PC-9 (cell line): Measurements from ENCODE around the gene ZDHHC7. TPM values are rescaled to one million over a fixed set of nuclear protein-coding genes. Genes with fewer than 3 reads are reported as not detected.

ENCODE experiments used
- BruUV-seq: library from RNA; stranded (reverse); fragments of 400-500 nt; replicated peaks from 2 replicates; lab custom pipeline; 2021; lab: Mats Ljungman, UMichigan
- CTCF ChIA-PET: fragments of 300-600 bp; sonication (Branson Sonifier 250); formaldehyde crosslinking; loops from one replicate; lab custom pipeline; 2022; ENCODE audit warnings: antibody characterized with exemption; lab: Charles Lee
- POLR2A ChIA-PET: fragments of 300-600 bp; sonication (Branson Sonifier 250); formaldehyde crosslinking; loops from one replicate; lab custom pipeline; 2022; ENCODE audit warnings: antibody characterized with exemption; ENCODE audit not compliant: unreplicated experiment; lab: Charles Lee
- DNase-seq, 2 experiments: peaks; one replicate each; pipeline versions ENCODE4 v3.0.0 to v3.0.0-alpha.2; 2015 to 2022; ENCODE audit warnings: mixed read lengths in 1 of 2
- H2AFZ ChIP-seq: fragments of 200-600 bp; sonication (generic); 2 replicates; pipeline ENCODE4 v1.8.1; 2017; ENCODE audit warnings: antibody characterized with exemption
- H3F3A ChIP-seq: fragments of 200-600 bp; sonication (generic); 2 replicates; pipeline ENCODE4 v1.8.1; 2017; ENCODE audit warnings: antibody characterized with exemption, mild to moderate bottlenecking, low read depth; ENCODE audit not compliant: insufficient read depth
- H3K27ac ChIP-seq: fragments of 200-600 bp; sonication (generic); 2 replicates; pipeline ENCODE4 v1.6.1; 2016; ENCODE audit warnings: mixed run types
- H3K27me3 ChIP-seq: fragments of 200-600 bp; sonication (generic); 2 replicates; pipeline ENCODE4 v1.6.1; 2016; ENCODE audit warnings: low read depth, mixed run types; ENCODE audit not compliant: insufficient read depth
- H3K36me3 ChIP-seq: fragments of 200-600 bp; sonication (generic); 2 replicates; pipeline ENCODE4 v1.6.1; 2016; ENCODE audit warnings: low read depth, mixed run types
- H3K4me1 ChIP-seq: fragments of 200-600 bp; sonication (generic); replicated peaks from 2 replicates; pipeline ENCODE4 v1.6.1; 2016; ENCODE audit warnings: mixed run types; ENCODE audit not compliant: insufficient read depth
- H3K4me2 ChIP-seq: fragments of 200-600 bp; sonication (generic); 2 replicates; pipeline ENCODE4 v1.6.1; 2017; ENCODE audit warnings: mixed run types
- H3K4me3 ChIP-seq: fragments of 200-600 bp; sonication (generic); 2 replicates; pipeline ENCODE4 v1.6.1; 2016; ENCODE audit warnings: mixed run types
- H3K79me2 ChIP-seq: fragments of 200-600 bp; sonication (generic); 2 replicates; pipeline ENCODE4 v1.6.1; 2017; ENCODE audit warnings: low read depth, mixed run types
- H3K9me2 ChIP-seq: fragments of 200-600 bp; sonication (generic); 2 replicates; pipeline ENCODE4 v1.8.1; 2017; ENCODE audit warnings: mild to moderate bottlenecking; ENCODE audit not compliant: insufficient read depth
- H3K9me3 ChIP-seq: fragments of 200-600 bp; sonication (generic); 2 replicates; pipeline ENCODE4 v1.8.1; 2016; ENCODE audit warnings: low read depth; ENCODE audit not compliant: insufficient read depth
- H4K20me1 ChIP-seq: fragments of 200-600 bp; sonication (generic); 2 replicates; pipeline ENCODE4 v1.8.1; 2017; ENCODE audit not compliant: insufficient read depth
- EZH2 ChIP-seq: fragments of 200-600 bp; sonication (generic); IDR thresholded peaks from 2 replicates; pipeline ENCODE4 v1.8.0; 2017; ENCODE audit warnings: antibody characterized with exemption, low read depth
- intact Hi-C: fragments of 100-400 bp; cut with micrococcal nuclease; formaldehyde crosslinking; loops from one replicate; pipeline ENCODE4 v1.10.0; 2022; ENCODE audit not compliant: unreplicated experiment
- total RNA-seq: library from RNA; stranded (reverse); gene quantifications from 2 replicates; pipeline ENCODE4 v1.2.3, GENCODE V29; 2021
- TF ChIP-seq, protein P1 (sequence below): fragments of 200-600 bp; sonication (generic); conservative IDR thresholded peaks from 2 replicates; pipeline ENCODE4 v1.6.1; 2017; ENCODE audit warnings: mixed run types, antibody characterized with exemption, mild to moderate bottlenecking, moderate library complexity

Gene ZDHHC7
- total RNA-seq, 1 experiment from 2014 or later, result 79.3 TPM

GRCh38 chr16:84996365-84996764 is 15.0 kb downstream of the ZDHHC7 start:
- no peak for DNase-seq
- Histone ChIP-seq H3K27me3 (no peaks in the 10 kb centered on the region), H3K4me3 (no peak overlapping the region), H3F3A (peaks cover 69% of the 10 kb centered on the region), H2AFZ (no peak overlapping the region), H4K20me1 (no peaks in the 10 kb centered on the region), H3K27ac (peak overlapping the region; percentile 94), H3K79me2 (peaks cover 88% of the 10 kb centered on the region), H3K36me3 (peaks cover 23% of the 10 kb centered on the region), H3K9me3 (no peaks in the 10 kb centered on the region), H3K4me1 (peaks cover 80% of the 10 kb centered on the region), H3K4me2 (peak overlapping the region; percentile 68), H3K9me2 (no peaks in the 10 kb centered on the region)
- no TSS peak for BruUV-seq
- CTCF ChIA-PET, result interaction anchor here (0.6 kb wide), 1 partner anchor 31 kb away, joined by 3 read pairs; no protein-coding TSS in a partner anchor
- POLR2A ChIA-PET, result no interaction called here
- intact Hi-C loops, result loop anchor here (5.0 kb wide), 1 partner anchor 494 kb away; the partner anchor contains the start of gene MEAK7
- TF ChIP-seq, protein P1, sequence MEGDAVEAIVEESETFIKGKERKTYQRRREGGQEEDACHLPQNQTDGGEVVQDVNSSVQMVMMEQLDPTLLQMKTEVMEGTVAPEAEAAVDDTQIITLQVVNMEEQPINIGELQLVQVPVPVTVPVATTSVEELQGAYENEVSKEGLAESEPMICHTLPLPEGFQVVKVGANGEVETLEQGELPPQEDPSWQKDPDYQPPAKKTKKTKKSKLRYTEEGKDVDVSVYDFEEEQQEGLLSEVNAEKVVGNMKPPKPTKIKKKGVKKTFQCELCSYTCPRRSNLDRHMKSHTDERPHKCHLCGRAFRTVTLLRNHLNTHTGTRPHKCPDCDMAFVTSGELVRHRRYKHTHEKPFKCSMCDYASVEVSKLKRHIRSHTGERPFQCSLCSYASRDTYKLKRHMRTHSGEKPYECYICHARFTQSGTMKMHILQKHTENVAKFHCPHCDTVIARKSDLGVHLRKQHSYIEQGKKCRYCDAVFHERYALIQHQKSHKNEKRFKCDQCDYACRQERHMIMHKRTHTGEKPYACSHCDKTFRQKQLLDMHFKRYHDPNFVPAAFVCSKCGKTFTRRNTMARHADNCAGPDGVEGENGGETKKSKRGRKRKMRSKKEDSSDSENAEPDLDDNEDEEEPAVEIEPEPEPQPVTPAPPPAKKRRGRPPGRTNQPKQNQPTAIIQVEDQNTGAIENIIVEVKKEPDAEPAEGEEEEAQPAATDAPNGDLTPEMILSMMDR, result no peak
- TF ChIP-seq EZH2, result no peak

GRCh38 chr16:84995663-84996062 is 15.7 kb downstream of the ZDHHC7 start:
- DNase-seq, result no peak
- H3K27ac ChIP-seq, result peak overlapping the region; percentile 94
- peaks cover 23% of the 10 kb centered on the region for H3K36me3 ChIP-seq
- H4K20me1 ChIP-seq, result no peaks in the 10 kb centered on the region
- no peaks in the 10 kb centered on the region for H3K9me3 ChIP-seq
- peak overlapping the region; percentile 5; the same call in 1 of the 2 replicates for H3K4me3 ChIP-seq
- peaks cover 73% of the 10 kb centered on the region for H3K4me1 ChIP-seq
- no TSS peak for BruUV-seq
- no peaks in the 10 kb centered on the region for H3K27me3 ChIP-seq
- peak overlapping the region; percentile 68 for H3K4me2 ChIP-seq
- ChIA-PET CTCF (no interaction called here), POLR2A (no interaction called here)
- H2AFZ ChIP-seq, result no peak overlapping the region
- intact Hi-C loops, result loop anchor here (2.0 to 5.0 kb wide), 3 partner anchors 15 to 493 kb away; partner anchors contain the start of genes MEAK7 and ZDHHC7
- no peaks in the 10 kb centered on the region for H3K9me2 ChIP-seq
- no peak for TF ChIP-seq EZH2
- TF ChIP-seq, protein P1, result no peak
- peaks cover 88% of the 10 kb centered on the region for H3K79me2 ChIP-seq
- H3F3A ChIP-seq, result peaks cover 62% of the 10 kb centered on the region

- Histone ChIP-seq H3K4me2 (peak overlapping the region; percentile 68), H3K79me2 (peaks cover 75% of the 10 kb centered on the region)
These were observed 17.4 kb downstream of the ZDHHC7 start for GRCh38 chr16:84993926-84994325.

More at GRCh38 chr16:84993926-84994325, 17.4 kb downstream of the ZDHHC7 start:
- H4K20me1 ChIP-seq, result no peaks in the 10 kb centered on the region
- ChIA-PET POLR2A (no interaction called here), CTCF (no interaction called here)
- intact Hi-C loops, result loop anchor here (2.0 to 5.0 kb wide), 3 partner anchors 17 to 43 kb away; partner anchors contain the start of genes KIAA0513 and ZDHHC7
- H3K4me3 ChIP-seq, result peak overlapping the region; percentile 9; the same call in 1 of the 2 replicates
- no peaks in the 10 kb centered on the region for H3K27me3 ChIP-seq
- peaks cover 31% of the 10 kb centered on the region for H3K36me3 ChIP-seq
- no TSS peak for BruUV-seq
- no peaks in the 10 kb centered on the region for H3K9me3 ChIP-seq
- peaks cover 44% of the 10 kb centered on the region for H3F3A ChIP-seq
- no peak for DNase-seq
- H3K4me1 ChIP-seq, result peaks cover 56% of the 10 kb centered on the region
- H3K9me2 ChIP-seq, result no peaks in the 10 kb centered on the region
- H3K27ac ChIP-seq, result peak overlapping the region; percentile 94
- no peak overlapping the region for H2AFZ ChIP-seq
- TF ChIP-seq, protein P1, result no peak
- no peak for TF ChIP-seq EZH2
